RWPE1 (cell line): ENCODE results near the gene ASPDH.

ENCODE experiments used
- CTCF ChIA-PET: fragments of 350-600 bp; sonication (Branson Sonifier 250); formaldehyde crosslinking; extraction: SDS; loops from one replicate; lab custom pipeline; 2021; lab: Yijun Ruan, JAX
- POLR2A ChIA-PET: fragments of 400-600 bp; formaldehyde crosslinking; extraction: SDS; loops from one replicate; lab custom pipeline; 2020; ENCODE audit warnings: antibody characterized with exemption; ENCODE audit not compliant: low non-redundant PET; lab: Yijun Ruan, JAX
- DNase-seq: peaks from one replicate; pipeline ENCODE4 v3.0.0; 2012; ENCODE audit warnings: low spot score
- H3K27ac ChIP-seq: fragments of 450-650 bp; 2 replicates; pipeline ENCODE4 v1.5.1; 2017
- TF ChIP-seq, protein P1 (sequence below): fragments of 450-650 bp; conservative IDR thresholded peaks from 2 replicates; pipeline ENCODE4 v1.5.1; 2017; ENCODE audit warnings: low read depth, mild to moderate bottlenecking

ASPDH gene

DNA sequence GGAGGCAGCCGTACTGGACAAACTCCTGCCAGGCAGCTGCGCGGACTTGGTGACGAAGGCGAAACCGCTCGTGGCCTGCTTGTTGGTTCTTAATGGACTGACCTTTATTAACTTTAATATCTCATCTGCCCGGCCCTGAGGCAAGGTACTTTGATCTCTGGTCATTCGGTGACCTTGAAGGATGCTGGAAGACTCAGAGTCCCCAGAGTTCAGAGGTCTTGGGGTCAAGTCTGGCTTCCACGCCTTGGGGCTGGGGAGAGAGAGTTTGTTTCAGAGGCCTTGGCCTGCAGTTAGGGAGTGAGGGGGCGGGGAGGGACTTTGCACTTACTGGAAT lies 47.0 kb downstream of the ASPDH start:
- POLR2A ChIA-PET = no interaction called here
- no peak overlapping the region for H3K27ac ChIP-seq
- CTCF ChIA-PET = no interaction called here
- no peak for DNase-seq
- TF ChIP-seq, protein P1, sequence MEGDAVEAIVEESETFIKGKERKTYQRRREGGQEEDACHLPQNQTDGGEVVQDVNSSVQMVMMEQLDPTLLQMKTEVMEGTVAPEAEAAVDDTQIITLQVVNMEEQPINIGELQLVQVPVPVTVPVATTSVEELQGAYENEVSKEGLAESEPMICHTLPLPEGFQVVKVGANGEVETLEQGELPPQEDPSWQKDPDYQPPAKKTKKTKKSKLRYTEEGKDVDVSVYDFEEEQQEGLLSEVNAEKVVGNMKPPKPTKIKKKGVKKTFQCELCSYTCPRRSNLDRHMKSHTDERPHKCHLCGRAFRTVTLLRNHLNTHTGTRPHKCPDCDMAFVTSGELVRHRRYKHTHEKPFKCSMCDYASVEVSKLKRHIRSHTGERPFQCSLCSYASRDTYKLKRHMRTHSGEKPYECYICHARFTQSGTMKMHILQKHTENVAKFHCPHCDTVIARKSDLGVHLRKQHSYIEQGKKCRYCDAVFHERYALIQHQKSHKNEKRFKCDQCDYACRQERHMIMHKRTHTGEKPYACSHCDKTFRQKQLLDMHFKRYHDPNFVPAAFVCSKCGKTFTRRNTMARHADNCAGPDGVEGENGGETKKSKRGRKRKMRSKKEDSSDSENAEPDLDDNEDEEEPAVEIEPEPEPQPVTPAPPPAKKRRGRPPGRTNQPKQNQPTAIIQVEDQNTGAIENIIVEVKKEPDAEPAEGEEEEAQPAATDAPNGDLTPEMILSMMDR = no peak

DNA sequence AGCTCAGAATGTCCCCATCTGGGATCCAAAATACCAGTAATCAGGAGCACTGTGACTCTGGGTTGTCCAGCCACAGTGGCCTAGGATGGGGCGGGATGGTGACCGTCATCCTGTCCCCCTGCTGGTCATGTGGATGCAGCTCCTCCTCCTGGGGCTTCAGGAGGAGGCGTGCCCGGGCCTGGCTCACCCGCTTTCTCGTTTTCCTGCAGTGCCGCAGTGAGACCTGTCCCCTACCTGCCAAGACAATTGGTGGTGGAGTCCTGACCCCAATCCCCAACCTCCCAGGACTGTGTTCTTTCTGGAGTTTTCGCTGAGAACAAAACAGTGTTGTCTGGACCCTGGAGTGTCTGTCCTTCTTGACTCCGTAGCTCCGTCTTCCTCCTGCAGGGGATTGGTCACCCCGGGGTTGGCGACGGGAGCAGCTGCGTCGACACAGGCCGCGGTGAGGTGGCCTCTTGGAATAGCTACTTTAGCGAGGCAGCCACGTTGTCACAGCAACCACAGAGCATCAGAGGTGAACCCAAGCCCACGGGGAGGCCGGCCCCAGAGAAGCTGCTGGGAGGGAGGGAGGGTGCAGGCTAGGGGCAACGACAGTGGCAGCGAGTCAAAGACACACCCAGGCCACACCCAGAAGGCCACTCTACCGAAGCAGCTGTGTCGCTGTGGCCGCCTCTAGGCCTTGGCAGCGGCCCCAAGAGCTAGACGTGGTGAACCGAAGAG lies 47.6 kb downstream of the ASPDH start:
- no peak overlapping the region for H3K27ac ChIP-seq
- CTCF ChIA-PET = interaction anchor here (0.7 to 0.9 kb wide), 2 partner anchors 98 to 338 kb away, joined by 3 read pairs; no protein-coding TSS in a partner anchor
- TF ChIP-seq, protein P1 = no peak
- POLR2A ChIA-PET = no interaction called here
- no peak for DNase-seq

DNA sequence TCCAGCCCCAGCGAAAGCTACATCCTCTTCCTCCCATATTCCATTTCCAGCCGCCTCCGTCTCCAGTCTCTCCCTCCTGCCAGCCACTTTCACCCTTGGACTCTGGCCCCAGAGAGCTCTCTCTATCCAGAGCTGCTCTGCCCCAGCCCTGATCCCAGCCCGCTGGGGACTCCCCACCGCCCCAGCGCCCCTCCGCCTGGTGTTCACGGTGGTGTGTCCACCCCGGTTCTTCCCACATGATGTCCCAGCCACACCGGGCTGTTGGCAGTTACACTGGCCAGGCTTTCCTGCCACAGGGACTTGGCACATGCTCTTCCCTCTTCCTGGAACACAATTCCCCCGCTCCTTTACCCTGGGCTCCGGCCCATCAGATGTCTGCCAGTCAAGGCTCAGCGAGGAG lies 48.7 kb downstream of the ASPDH start:
- POLR2A ChIA-PET = no interaction called here
- no peak overlapping the region for H3K27ac ChIP-seq
- no peak for DNase-seq
- CTCF ChIA-PET = interaction anchor here (0.7 kb wide), 1 partner anchor 168 kb away, joined by 4 read pairs; no protein-coding TSS in a partner anchor
- TF ChIP-seq, protein P1 = no peak

DNA sequence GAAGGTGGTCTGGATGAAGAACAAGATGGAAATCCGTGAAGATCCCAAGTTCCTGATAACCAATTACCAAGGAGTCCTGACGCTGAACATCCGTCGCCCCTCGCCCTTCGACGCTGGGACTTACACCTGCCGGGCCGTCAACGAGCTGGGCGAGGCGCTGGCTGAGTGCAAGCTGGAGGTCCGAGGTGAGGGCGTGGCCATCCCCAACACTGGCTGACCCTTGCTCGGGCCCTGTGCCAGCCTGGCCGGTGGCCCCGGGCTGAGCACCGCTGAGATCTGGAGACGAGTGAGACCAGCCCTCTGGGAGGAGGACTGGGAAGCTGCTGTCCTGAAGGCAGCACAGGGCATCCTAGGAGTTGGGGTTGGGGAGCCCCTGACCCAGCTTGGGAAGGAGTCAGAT lies 49.4 kb downstream of the ASPDH start:
- ChIA-PET POLR2A (no interaction called here), CTCF (no interaction called here)
- DNase-seq = no peak

DNA sequence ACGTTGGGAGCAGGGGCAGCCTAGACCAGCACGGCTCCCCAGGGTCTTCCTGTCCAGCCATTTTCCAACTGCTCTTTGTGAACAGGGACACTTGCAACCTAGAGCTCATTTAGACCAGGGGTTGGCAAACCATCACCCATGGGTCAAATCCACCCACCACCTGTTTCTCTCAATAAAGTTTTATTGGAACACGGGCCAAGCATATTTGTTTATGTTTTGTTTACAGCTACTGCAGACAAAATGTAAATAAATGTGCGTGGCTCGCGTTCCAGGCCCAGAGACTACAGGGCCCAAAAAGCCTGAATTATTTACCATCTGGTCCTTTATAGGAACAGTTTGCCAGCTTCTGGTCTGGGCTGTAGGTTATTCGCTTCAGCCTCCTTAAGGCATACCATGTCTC lies 50.7 kb downstream of the ASPDH start:
- DNase-seq = no peak
- ChIA-PET POLR2A (interaction anchor here (0.6 kb wide), 1 partner anchor 739 kb away, joined by 5 read pairs; no protein-coding TSS in a partner anchor), CTCF (interaction anchor here (0.5 to 1.2 kb wide), 3 partner anchors 9 to 489 kb away, joined by 3 to 5 read pairs (median 4); no protein-coding TSS in a partner anchor)
- H3K27ac ChIP-seq = no peak overlapping the region
- TF ChIP-seq, protein P1 = no peak

More for the DNA sequence above, 49.4 kb downstream of the ASPDH start:
- H3K27ac ChIP-seq = no peak overlapping the region
- TF ChIP-seq, protein P1 = no peak
